MV-4-11 (cell line): Measurements from ENCODE around the gene TTC1.
"Not testable (repeated sequence)": the region's sequence is repeated elsewhere in the genome, so short reads cannot be mapped to it uniquely, and the experiment has no call there.

Experiments
- DNase-seq: peaks from one replicate; lab custom pipeline; 2025; lab: John Stamatoyannopoulos, UW

Gene TTC1

GRCh38 chr5:160001457-160001856, 7.5 kb upstream of the TTC1 start:
- DNase-seq = no peak

- DNase-seq = no peak
These were observed 1.4 kb upstream of the TTC1 start for GRCh38 chr5:160007514-160007913.

GRCh38 chr5:160008529-160008876, 436 bp upstream of the TTC1 start:
- DNase-seq = not testable (repeated sequence)

DNA sequence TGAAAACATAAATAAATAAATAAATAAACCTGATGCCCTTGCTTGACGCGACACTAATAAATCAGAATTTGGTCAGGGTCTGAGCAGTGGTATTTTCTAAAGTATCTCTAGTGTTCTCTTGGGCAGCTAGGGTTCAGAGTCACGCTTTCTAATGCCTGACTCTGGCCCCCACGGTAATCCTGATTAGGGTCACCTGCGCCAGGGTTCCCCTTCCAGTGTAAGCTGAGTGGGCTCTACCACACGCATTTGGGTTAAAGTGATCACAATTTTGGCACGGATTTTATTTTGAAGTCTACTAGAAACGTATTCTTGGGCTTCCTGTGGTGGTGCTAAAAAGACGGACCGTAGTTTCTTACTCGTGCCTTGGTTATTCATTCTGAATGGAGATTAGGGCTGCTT, 651 bp downstream of the TTC1 start:
- peak; percentile 20 for DNase-seq

DNA sequence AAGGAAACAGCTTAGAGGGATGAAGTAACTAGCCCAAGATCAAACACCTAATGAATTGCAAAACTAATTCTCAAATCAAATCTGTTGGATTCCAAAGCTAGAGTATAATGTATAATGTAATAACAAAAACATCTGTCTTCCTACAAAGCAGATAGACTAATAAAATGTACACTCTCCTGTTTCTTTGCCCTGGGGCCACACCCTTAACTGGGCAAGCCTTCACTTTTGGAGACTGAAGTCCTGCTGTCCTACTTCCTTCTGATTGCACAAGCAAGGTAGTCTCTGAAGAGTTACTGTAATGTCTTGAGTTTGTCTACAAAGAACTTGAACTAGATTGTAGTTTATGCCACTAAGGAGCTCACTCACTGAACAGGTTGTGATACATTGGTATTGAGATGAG, 2.5 kb downstream of the TTC1 start:
- no peak for DNase-seq

GRCh38 chr5:160014197-160014596, 5.3 kb downstream of the TTC1 start:
- DNase-seq = not testable (repeated sequence)

- no peak for DNase-seq
These were observed 10.1 kb downstream of the TTC1 start for GRCh38 chr5:160018945-160019625.

- DNase-seq = no peak
These were observed 11.4 kb downstream of the TTC1 start for GRCh38 chr5:160020266-160020770.

DNA sequence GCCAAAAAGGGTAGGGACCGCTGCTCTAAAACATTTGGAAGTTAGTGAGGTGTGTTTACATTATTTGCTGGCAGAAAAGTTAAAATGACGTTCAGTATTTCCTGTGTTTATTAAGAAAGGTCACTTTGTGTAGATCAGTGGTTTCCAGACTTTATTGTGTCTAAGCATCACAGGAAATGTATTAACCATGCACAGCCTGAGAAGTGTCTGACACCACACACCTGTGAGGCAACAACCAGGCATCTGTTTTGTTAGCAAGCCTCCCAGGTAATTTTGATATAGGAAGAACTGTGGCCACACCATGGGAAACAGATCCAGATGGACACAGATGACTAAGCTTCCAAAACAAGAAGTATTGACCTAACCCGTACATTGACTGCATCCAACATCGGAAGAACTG, 12.0 kb downstream of the TTC1 start:
- DNase-seq = no peak

- peak; percentile 51 for DNase-seq
These were observed 13.0 kb downstream of the TTC1 start for GRCh38 chr5:160021831-160022446.

- DNase-seq = peak; percentile 41
These were observed 14.3 kb downstream of the TTC1 start for GRCh38 chr5:160023007-160023907.

- no peak for DNase-seq
These were observed 15.1 kb downstream of the TTC1 start for GRCh38 chr5:160023908-160024630.

DNA sequence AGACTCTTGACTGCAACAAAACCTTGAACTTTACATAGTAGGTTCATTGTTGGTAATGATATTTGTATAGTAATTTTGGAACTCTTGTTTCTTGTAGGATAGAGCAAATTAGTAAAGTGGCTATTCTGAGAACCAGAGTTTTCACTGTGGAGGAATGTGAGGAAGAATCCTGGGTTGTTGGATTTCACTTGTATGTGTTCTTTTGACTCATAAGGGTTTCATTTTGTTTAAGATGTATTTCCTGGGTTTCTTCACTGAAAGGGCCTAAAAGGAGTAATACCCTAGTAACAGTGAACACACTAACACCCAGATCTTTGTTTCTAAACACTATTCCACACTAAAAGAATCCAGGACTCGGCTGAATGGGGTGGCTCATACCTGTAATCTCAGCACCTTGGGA, 20.1 kb downstream of the TTC1 start:
- DNase-seq = no peak

- DNase-seq = no peak
These were observed 20.7 kb downstream of the TTC1 start for GRCh38 chr5:160029540-160030139.

- DNase-seq = no peak
These were observed 21.9 kb downstream of the TTC1 start for GRCh38 chr5:160030631-160031377.

GRCh38 chr5:160033546-160034252, 24.8 kb downstream of the TTC1 start:
- no peak for DNase-seq

DNA sequence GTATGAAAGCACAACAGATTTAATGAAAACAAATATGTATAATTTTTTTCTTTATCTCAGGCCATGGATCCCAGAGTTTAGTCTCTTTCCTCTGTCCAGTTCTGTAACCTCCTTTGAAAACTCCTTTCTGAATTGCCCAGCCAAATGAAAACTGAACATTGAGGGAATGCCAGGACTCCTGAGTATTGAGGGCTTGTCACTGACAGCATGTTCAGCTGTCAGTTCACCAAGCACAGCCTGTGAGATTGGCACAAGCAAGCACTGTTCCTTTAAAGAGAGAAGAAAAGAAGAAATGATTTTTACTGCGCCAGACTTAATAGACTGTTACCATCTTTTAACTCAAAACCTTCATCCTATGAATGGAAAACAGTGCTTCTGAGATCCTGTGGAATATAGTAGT, 27.3 kb downstream of the TTC1 start:
- no peak for DNase-seq

GRCh38 chr5:160036884-160037283, 27.9 kb downstream of the TTC1 start:
- no peak for DNase-seq

DNA sequence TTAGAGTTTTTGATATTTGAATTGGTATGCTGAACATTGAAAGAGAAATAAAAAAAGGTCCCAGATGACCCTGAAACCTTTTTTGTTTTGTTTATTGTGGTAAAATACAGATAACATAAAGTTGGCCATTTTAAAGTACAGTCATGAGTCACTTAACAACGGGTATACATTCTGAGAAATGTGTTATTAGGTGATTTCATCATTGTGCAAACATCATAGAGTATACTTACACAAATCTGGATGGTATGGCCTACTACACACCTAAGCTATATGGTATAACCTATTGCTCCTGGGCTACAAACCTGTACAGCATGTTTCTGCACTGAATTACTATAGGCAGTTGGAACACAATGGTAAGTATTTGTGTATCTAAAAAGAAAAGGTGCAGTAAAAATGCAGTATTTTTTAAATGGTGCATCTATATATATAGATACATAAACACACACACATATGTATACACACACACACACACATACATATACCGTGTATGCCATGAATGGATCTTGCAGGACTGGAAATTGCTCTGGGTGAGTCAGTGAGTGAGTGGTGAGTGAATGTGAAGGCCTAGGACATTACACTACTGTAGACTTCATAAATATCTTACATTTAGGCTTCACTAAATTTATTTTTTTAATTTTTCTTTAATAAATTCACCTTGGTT, 31.0 kb downstream of the TTC1 start:
- no peak for DNase-seq

GRCh38 chr5:160040471-160040835, 31.5 kb downstream of the TTC1 start:
- no peak for DNase-seq
